HepG2 (cell line): ENCODE measurements around the gene ABCA8. TPM values are rescaled to one million over a fixed set of nuclear protein-coding genes. Genes with fewer than 3 reads are reported as not detected.

Source experiments
- ATAC-seq: fragments of 200-7000 bp; cut with Tn5 transposase; 3 replicates; pipeline ENCODE4 v1.9.1; 2020; ENCODE audit warnings: mild to moderate bottlenecking, moderate library complexity
- BruUV-seq: library from RNA; stranded (reverse); fragments of 400-500 nt; replicated peaks from 2 replicates; lab custom pipeline; 2021; lab: Mats Ljungman, UMichigan
- CTCF ChIA-PET: fragments of 300-600 bp; formaldehyde crosslinking; extraction: SDS; loops from one replicate; lab custom pipeline; 2021; ENCODE audit warnings: low total read pairs, inconsistent platforms, low intra/inter-chr PET ratio; lab: Yijun Ruan, JAX
- POLR2A ChIA-PET: fragments of 350-600 bp; sonication (Branson Sonifier 250); formaldehyde crosslinking; loops from one replicate; lab custom pipeline; 2020; ENCODE audit warnings: antibody characterized with exemption, inconsistent platforms; lab: Yijun Ruan, JAX
- DNase-seq: peaks from one replicate; pipeline ENCODE4 v3.0.0-alpha.2; 2015; ENCODE audit warnings: low spot score
- FAIRE-seq: peaks from 3 replicates; lab custom pipeline; 2011; peaks lifted over from hg19 to GRCh38; lab: Jason Lieb, UNC
- H2AFZ ChIP-seq: one replicate; pipeline ENCODE4 v1.6.1; 2011; ENCODE audit warnings: low read length, inconsistent platforms
- H3K27ac ChIP-seq: fragments of 300-600 bp; 3 replicates; pipeline ENCODE4 v1.8.0; 2011; ENCODE audit warnings: mixed run types, mild to moderate bottlenecking, mixed read lengths, low read length, inconsistent platforms; ENCODE audit not compliant: insufficient read depth; ENCODE audit errors: extremely low read length
- H3K27me3 ChIP-seq, 2 experiments: fragments of 200-600 bp in 1 of 2; 2 replicates in 1 of 2; 3 replicates in 1 of 2; pipeline versions ENCODE4 v1.6.0 to v1.8.0; 2011; ENCODE audit warnings: low read length in 2 of 2, mild to moderate bottlenecking in 2 of 2, moderate library complexity in 2 of 2, inconsistent platforms in 1 of 2; ENCODE audit not compliant: insufficient read depth in 2 of 2, control insufficient read depth in 1 of 2
- H3K36me3 ChIP-seq, 2 experiments: fragments of 200-600 bp in 1 of 2; replicated peaks in 1 of 2; 2 replicates in 1 of 2; 3 replicates in 1 of 2; pipeline versions ENCODE4 v1.5.1 to v1.8.0; 2011; ENCODE audit warnings: low read length in 2 of 2, inconsistent platforms in 1 of 2; ENCODE audit not compliant: insufficient read depth in 2 of 2, control insufficient read depth in 1 of 2
- H3K4me1 ChIP-seq: 2 replicates; pipeline ENCODE4 v1.5.1; 2012; ENCODE audit warnings: low read length, inconsistent platforms; ENCODE audit not compliant: insufficient read depth
- H3K4me2 ChIP-seq: 2 replicates; pipeline ENCODE4 v1.6.0; 2011; ENCODE audit warnings: low read depth, low read length, inconsistent platforms
- H3K4me3 ChIP-seq, 3 experiments: fragments of 200-600 bp in 1 of 3; sonication (generic), shearing (Covaris generic) in 1 of 3; replicated peaks in 1 of 3; 2 replicates each; pipeline ENCODE4 v1.5.1; 2011 to 2016; ENCODE audit warnings: low read length in 3 of 3, inconsistent platforms in 2 of 3, low read depth in 2 of 3, mild to moderate bottlenecking in 2 of 3, control low read depth in 1 of 3, mixed read lengths in 1 of 3; ENCODE audit not compliant: insufficient read depth in 1 of 3
- H3K79me2 ChIP-seq: one replicate; pipeline ENCODE4 v1.6.1; 2011; ENCODE audit warnings: low read length, inconsistent platforms; ENCODE audit not compliant: insufficient read depth
- H3K9ac ChIP-seq: 2 replicates; pipeline ENCODE4 v1.6.0; 2011; ENCODE audit warnings: mild to moderate bottlenecking, low read depth, low read length, inconsistent platforms; ENCODE audit not compliant: insufficient read depth
- H3K9me3 ChIP-seq: 2 replicates; pipeline ENCODE4 v1.5.1; 2012; ENCODE audit warnings: mild to moderate bottlenecking, low read length
- H4K20me1 ChIP-seq: 2 replicates; pipeline ENCODE4 v1.6.0; 2011; ENCODE audit warnings: inconsistent platforms, mild to moderate bottlenecking, low read length, moderate library complexity; ENCODE audit not compliant: insufficient read depth
- NFE2L1 ChIP-seq: sonication (generic); formaldehyde crosslinking; IDR thresholded peaks from 2 replicates; pipeline ENCODE4 v1.4.0; 2020; ENCODE audit warnings: missing genetic modification reagents, mild to moderate bottlenecking, borderline replicate concordance
- NR2F1 ChIP-seq, 2 experiments: fragments of 450-650 bp in 1 of 2; formaldehyde crosslinking in 1 of 2; IDR thresholded peaks; 2 replicates each; pipeline versions ENCODE4 v1.5.0 to v1.6.1; 2016 to 2020; ENCODE audit warnings: mild to moderate bottlenecking in 1 of 2, missing compliant biosample characterization in 1 of 2, missing genetic modification reagents in 1 of 2, moderate library complexity in 1 of 2
- PAXIP1 ChIP-seq: sonication (generic); formaldehyde crosslinking; conservative IDR thresholded peaks from 2 replicates; pipeline ENCODE4 v1.4.0; 2020; ENCODE audit warnings: mild to moderate bottlenecking, missing genetic modification reagents, moderate library complexity
- PHF8 ChIP-seq: sonication (generic); formaldehyde crosslinking; IDR thresholded peaks from 2 replicates; pipeline ENCODE4 v1.5.0; 2020; ENCODE audit warnings: missing genetic modification reagents
- TBX2 ChIP-seq: sonication (generic); formaldehyde crosslinking; IDR thresholded peaks from 2 replicates; pipeline ENCODE4 v1.5.0; 2020; ENCODE audit warnings: missing genetic modification reagents, mild to moderate bottlenecking, borderline replicate concordance
- THAP11 ChIP-seq: IDR thresholded peaks from 2 replicates; pipeline ENCODE4 v1.6.1; 2016; ENCODE audit warnings: missing biosample characterization, missing genetic modification reagents
- THRA ChIP-seq: sonication (generic); formaldehyde crosslinking; IDR thresholded peaks from 2 replicates; pipeline ENCODE4 v1.4.0; 2020; ENCODE audit warnings: missing genetic modification reagents, borderline replicate concordance
- TSC22D2 ChIP-seq: sonication (generic); formaldehyde crosslinking; IDR thresholded peaks from 2 replicates; pipeline ENCODE4 v1.5.1; 2020; ENCODE audit warnings: missing genetic modification reagents, mild to moderate bottlenecking, borderline replicate concordance
- ZNF121 ChIP-seq: sonication (generic); formaldehyde crosslinking; IDR thresholded peaks from 2 replicates; pipeline ENCODE4 v1.5.0; 2020; ENCODE audit warnings: mild to moderate bottlenecking, missing genetic modification reagents
- ZNF138 ChIP-seq: sonication (generic); formaldehyde crosslinking; IDR thresholded peaks from 2 replicates; pipeline ENCODE4 v1.5.0; 2020; ENCODE audit warnings: mild to moderate bottlenecking, low read depth, missing genetic modification reagents
- ZNF562 ChIP-seq: sonication (generic); formaldehyde crosslinking; IDR thresholded peaks from 2 replicates; pipeline ENCODE4 v1.8.0; 2022; ENCODE audit warnings: missing genetic modification reagents, borderline replicate concordance
- ZNF619 ChIP-seq: sonication (generic); formaldehyde crosslinking; IDR thresholded peaks from 2 replicates; pipeline ENCODE4 v1.4.0; 2020; ENCODE audit warnings: mild to moderate bottlenecking, missing genetic modification reagents
- ZNF678 ChIP-seq: sonication (generic); formaldehyde crosslinking; IDR thresholded peaks from 2 replicates; pipeline ENCODE4 v1.4.0; 2020; ENCODE audit warnings: mild to moderate bottlenecking, missing genetic modification reagents
- WGBS: methylation state at CpG from one replicate; pipeline ENCODE4 v1.1.6; 2017; ENCODE audit warnings: low lambda C conversion rate; 5-methylcytosine and 5-hydroxymethylcytosine counted together
- in situ Hi-C: cut with HindIII; loops from 2 replicates; pipeline ENCODE4 v1.10.0; 2017; ENCODE audit warnings: low pct_unique_long_range_greater_than_20kb; ENCODE audit not compliant: extremely low pct_ligation_motif_present
- intact Hi-C: fragments of 100-400 bp; cut with micrococcal nuclease; formaldehyde crosslinking; loops from one replicate; pipeline ENCODE4 v1.10.0; 2022; ENCODE audit not compliant: unreplicated experiment
- polyA plus RNA-seq, 8 experiments: library from polyadenylated mRNA; depleted of rRNA in 3 of 8; stranded (reverse) in 7 of 8; unstranded in 1 of 8; fragments of >200 nt; fragmentation: Illumina TruSeq in 4 of 8; extraction: Trizol in 4 of 8; gene quantifications; 2 replicates each; pipeline versions ENCODE4 v1.2.1 to v1.2.3, GENCODE V29; 2011 to 2016; ENCODE audit warnings: low read depth in 4 of 8, missing spikeins in 1 of 8, mixed read lengths in 1 of 8; ENCODE audit not compliant: insufficient read depth in 1 of 8
- total RNA-seq, 5 experiments: library from RNA; depleted of rRNA; stranded (reverse); fragments of >200 nt; fragmentation: Illumina TruSeq; extraction: Trizol; gene quantifications; 2 replicates each; pipeline ENCODE4 v1.2.3, GENCODE V29; 2016; ENCODE audit warnings: low read depth in 1 of 5
- TF ChIP-seq, protein P1 (sequence below), 2 experiments: sonication (generic) in 1 of 2; formaldehyde crosslinking in 1 of 2; IDR thresholded peaks; 2 replicates each; pipeline versions ENCODE4 v1.5.1 to v1.6.1; 2011 to 2020; ENCODE audit warnings: borderline replicate concordance in 1 of 2, low read depth in 1 of 2, low read length in 1 of 2, mild to moderate bottlenecking in 1 of 2, missing genetic modification reagents in 1 of 2, moderate library complexity in 1 of 2
- TF ChIP-seq, protein P2 (sequence below): sonication (generic); formaldehyde crosslinking; IDR thresholded peaks from 2 replicates; pipeline ENCODE4 v1.8.0; 2022; ENCODE audit warnings: missing genetic modification reagents, mild to moderate bottlenecking, borderline replicate concordance

ABCA8 gene
- total and polyA plus RNA-seq, 2 of the 13 experiments (the other 11 are each of a cell fraction or from before 2014, with no cell fraction given) = 0.05 to 0.18 TPM

- TF ChIP-seq PAXIP1 (CRISPR knock-in tag) (no peak), ZNF562 (CRISPR knock-in tag) (no peak)
- TF ChIP-seq, all 625 proteins: peak for 0
Measured at GRCh38 chr17:68853036-68853435, 102.2 kb downstream of the ABCA8 start (continued).

- no peak overlapping the region for H3K4me3 ChIP-seq
- no peak overlapping the region for H3K9ac ChIP-seq
- H2AFZ ChIP-seq = no peak overlapping the region
- ChIA-PET CTCF (no interaction called here), POLR2A (no interaction called here)
- no TSS peak for BruUV-seq
- peaks cover 0 to 7% of the 10 kb centered on the region in 2 experiments; a peak in 1 of 5 replicates for H3K27me3 ChIP-seq
- ATAC-seq = no peak
- H3K27ac ChIP-seq = no peak overlapping the region
- H3K79me2 ChIP-seq = no peaks in the 10 kb centered on the region
- H3K9me3 ChIP-seq = no peaks in the 10 kb centered on the region
- no peak for DNase-seq
- no peaks in the 10 kb centered on the region for H4K20me1 ChIP-seq
- 58% methylated on average over 1 of the region's 1 CpG for WGBS
- in situ Hi-C loops (no loop called here), intact Hi-C loops (no loop called here)
- no peak for FAIRE-seq
- H3K4me2 ChIP-seq = no peak overlapping the region
- no peaks in the 10 kb centered on the region for H3K36me3 ChIP-seq
- no peaks in the 10 kb centered on the region for H3K4me1 ChIP-seq
- TF ChIP-seq ZNF121 = no peak
- TF ChIP-seq ZNF138 (CRISPR knock-in tag) = no peak
- no peak for TF ChIP-seq NR2F1 (CRISPR knock-in tag; IDR thresholded peaks at IDR 0.05)
- TF ChIP-seq, protein P1, sequence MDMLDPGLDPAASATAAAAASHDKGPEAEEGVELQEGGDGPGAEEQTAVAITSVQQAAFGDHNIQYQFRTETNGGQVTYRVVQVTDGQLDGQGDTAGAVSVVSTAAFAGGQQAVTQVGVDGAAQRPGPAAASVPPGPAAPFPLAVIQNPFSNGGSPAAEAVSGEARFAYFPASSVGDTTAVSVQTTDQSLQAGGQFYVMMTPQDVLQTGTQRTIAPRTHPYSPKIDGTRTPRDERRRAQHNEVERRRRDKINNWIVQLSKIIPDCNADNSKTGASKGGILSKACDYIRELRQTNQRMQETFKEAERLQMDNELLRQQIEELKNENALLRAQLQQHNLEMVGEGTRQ (IDR thresholded peaks at IDR 0.05; ENCODE audit: low read depth, low read length) = no peak
- TF ChIP-seq, protein P1 (CRISPR knock-in tag; IDR thresholded peaks at IDR 0.05; ENCODE audit: borderline replicate concordance) = no peak
- TF ChIP-seq PHF8 (CRISPR knock-in tag) = no peak
- no peak for TF ChIP-seq ZNF619 (CRISPR knock-in tag)
- TF ChIP-seq ZNF678 = no peak
- no peak for TF ChIP-seq THAP11 (CRISPR knock-in tag)
- no peak for TF ChIP-seq TBX2
- no peak for TF ChIP-seq TSC22D2 (CRISPR knock-in tag)
- TF ChIP-seq THRA (CRISPR knock-in tag) = no peak
- TF ChIP-seq, protein P2, sequence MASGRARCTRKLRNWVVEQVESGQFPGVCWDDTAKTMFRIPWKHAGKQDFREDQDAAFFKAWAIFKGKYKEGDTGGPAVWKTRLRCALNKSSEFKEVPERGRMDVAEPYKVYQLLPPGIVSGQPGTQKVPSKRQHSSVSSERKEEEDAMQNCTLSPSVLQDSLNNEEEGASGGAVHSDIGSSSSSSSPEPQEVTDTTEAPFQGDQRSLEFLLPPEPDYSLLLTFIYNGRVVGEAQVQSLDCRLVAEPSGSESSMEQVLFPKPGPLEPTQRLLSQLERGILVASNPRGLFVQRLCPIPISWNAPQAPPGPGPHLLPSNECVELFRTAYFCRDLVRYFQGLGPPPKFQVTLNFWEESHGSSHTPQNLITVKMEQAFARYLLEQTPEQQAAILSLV (CRISPR knock-in tag) = no peak
- no peak for TF ChIP-seq NFE2L1 (CRISPR knock-in tag)
Measured at GRCh38 chr17:68851890-68852289, 103.3 kb downstream of the ABCA8 start.
